Measurements from ENCODE around the gene BLNK. TPM values are rescaled to one million over a fixed set of nuclear protein-coding genes. Genes with fewer than 3 reads are reported as not detected.

Gene BLNK
- total and polyA plus RNA-seq, 2 experiments from 2014 or later: 0.11 TPM; not detected in 1

DNA sequence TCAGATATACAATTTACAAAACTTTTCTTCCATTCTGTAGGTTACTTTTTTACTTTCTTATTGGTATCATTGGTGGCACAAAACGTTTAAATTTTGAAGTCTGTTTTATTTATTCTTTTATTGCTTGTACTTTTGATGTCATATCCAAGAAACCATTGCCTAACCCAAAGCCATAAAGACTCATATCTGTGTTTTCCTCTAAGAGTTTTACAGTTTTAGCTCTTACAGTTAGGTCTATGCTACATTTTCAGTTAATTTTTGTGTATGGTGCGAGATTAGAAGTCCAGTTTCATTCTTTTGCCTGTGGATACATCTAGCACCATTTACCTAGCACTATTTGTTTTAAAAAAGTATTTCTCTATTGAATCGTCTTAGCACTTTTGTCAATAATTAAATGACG is 53.7 kb downstream of the BLNK start:
- no peaks in the 10 kb centered on the region; the same call in 1 of the 2 replicates for H3K36me3 ChIP-seq (ENCODE audit: insufficient read depth)
- no peak for ATAC-seq
- peaks cover 3% of the 10 kb centered on the region; the same call in 1 of the 2 replicates for H3F3A ChIP-seq (replicated peaks; ENCODE audit: low read depth)
- TF ChIP-seq STAT1 (IDR thresholded peaks at IDR 0.05; ENCODE audit: unreplicated experiment) (no peak), NANOG (IDR thresholded peaks at IDR 0.05; ENCODE audit: borderline replicate concordance) (no peak), EZH2 (IDR thresholded peaks at IDR 0.05; ENCODE audit: low read depth, unreplicated experiment) (no peak), POLR2AphosphoS5 (IDR thresholded peaks at IDR 0.05; ENCODE audit: low read depth) (no peak), JUNB (IDR thresholded peaks at IDR 0.05; ENCODE audit: unreplicated experiment) (no peak), ZNF331 (CRISPR knock-in tag; IDR thresholded peaks at IDR 0.05; ENCODE audit: low read depth) (no peak), ZNF114 (CRISPR knock-in tag; IDR thresholded peaks at IDR 0.05) (no peak), CREB1 (CRISPR knock-in tag; IDR thresholded peaks at IDR 0.05; ENCODE audit: low read depth) (no peak), EZH2phosphoT487 (IDR thresholded peaks at IDR 0.05; ENCODE audit: unreplicated experiment) (no peak)
- TF ChIP-seq, protein P1, sequence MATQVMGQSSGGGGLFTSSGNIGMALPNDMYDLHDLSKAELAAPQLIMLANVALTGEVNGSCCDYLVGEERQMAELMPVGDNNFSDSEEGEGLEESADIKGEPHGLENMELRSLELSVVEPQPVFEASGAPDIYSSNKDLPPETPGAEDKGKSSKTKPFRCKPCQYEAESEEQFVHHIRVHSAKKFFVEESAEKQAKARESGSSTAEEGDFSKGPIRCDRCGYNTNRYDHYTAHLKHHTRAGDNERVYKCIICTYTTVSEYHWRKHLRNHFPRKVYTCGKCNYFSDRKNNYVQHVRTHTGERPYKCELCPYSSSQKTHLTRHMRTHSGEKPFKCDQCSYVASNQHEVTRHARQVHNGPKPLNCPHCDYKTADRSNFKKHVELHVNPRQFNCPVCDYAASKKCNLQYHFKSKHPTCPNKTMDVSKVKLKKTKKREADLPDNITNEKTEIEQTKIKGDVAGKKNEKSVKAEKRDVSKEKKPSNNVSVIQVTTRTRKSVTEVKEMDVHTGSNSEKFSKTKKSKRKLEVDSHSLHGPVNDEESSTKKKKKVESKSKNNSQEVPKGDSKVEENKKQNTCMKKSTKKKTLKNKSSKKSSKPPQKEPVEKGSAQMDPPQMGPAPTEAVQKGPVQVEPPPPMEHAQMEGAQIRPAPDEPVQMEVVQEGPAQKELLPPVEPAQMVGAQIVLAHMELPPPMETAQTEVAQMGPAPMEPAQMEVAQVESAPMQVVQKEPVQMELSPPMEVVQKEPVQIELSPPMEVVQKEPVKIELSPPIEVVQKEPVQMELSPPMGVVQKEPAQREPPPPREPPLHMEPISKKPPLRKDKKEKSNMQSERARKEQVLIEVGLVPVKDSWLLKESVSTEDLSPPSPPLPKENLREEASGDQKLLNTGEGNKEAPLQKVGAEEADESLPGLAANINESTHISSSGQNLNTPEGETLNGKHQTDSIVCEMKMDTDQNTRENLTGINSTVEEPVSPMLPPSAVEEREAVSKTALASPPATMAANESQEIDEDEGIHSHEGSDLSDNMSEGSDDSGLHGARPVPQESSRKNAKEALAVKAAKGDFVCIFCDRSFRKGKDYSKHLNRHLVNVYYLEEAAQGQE (IDR thresholded peaks at IDR 0.05; ENCODE audit: unreplicated experiment): no peak
- TF ChIP-seq, protein P2, sequence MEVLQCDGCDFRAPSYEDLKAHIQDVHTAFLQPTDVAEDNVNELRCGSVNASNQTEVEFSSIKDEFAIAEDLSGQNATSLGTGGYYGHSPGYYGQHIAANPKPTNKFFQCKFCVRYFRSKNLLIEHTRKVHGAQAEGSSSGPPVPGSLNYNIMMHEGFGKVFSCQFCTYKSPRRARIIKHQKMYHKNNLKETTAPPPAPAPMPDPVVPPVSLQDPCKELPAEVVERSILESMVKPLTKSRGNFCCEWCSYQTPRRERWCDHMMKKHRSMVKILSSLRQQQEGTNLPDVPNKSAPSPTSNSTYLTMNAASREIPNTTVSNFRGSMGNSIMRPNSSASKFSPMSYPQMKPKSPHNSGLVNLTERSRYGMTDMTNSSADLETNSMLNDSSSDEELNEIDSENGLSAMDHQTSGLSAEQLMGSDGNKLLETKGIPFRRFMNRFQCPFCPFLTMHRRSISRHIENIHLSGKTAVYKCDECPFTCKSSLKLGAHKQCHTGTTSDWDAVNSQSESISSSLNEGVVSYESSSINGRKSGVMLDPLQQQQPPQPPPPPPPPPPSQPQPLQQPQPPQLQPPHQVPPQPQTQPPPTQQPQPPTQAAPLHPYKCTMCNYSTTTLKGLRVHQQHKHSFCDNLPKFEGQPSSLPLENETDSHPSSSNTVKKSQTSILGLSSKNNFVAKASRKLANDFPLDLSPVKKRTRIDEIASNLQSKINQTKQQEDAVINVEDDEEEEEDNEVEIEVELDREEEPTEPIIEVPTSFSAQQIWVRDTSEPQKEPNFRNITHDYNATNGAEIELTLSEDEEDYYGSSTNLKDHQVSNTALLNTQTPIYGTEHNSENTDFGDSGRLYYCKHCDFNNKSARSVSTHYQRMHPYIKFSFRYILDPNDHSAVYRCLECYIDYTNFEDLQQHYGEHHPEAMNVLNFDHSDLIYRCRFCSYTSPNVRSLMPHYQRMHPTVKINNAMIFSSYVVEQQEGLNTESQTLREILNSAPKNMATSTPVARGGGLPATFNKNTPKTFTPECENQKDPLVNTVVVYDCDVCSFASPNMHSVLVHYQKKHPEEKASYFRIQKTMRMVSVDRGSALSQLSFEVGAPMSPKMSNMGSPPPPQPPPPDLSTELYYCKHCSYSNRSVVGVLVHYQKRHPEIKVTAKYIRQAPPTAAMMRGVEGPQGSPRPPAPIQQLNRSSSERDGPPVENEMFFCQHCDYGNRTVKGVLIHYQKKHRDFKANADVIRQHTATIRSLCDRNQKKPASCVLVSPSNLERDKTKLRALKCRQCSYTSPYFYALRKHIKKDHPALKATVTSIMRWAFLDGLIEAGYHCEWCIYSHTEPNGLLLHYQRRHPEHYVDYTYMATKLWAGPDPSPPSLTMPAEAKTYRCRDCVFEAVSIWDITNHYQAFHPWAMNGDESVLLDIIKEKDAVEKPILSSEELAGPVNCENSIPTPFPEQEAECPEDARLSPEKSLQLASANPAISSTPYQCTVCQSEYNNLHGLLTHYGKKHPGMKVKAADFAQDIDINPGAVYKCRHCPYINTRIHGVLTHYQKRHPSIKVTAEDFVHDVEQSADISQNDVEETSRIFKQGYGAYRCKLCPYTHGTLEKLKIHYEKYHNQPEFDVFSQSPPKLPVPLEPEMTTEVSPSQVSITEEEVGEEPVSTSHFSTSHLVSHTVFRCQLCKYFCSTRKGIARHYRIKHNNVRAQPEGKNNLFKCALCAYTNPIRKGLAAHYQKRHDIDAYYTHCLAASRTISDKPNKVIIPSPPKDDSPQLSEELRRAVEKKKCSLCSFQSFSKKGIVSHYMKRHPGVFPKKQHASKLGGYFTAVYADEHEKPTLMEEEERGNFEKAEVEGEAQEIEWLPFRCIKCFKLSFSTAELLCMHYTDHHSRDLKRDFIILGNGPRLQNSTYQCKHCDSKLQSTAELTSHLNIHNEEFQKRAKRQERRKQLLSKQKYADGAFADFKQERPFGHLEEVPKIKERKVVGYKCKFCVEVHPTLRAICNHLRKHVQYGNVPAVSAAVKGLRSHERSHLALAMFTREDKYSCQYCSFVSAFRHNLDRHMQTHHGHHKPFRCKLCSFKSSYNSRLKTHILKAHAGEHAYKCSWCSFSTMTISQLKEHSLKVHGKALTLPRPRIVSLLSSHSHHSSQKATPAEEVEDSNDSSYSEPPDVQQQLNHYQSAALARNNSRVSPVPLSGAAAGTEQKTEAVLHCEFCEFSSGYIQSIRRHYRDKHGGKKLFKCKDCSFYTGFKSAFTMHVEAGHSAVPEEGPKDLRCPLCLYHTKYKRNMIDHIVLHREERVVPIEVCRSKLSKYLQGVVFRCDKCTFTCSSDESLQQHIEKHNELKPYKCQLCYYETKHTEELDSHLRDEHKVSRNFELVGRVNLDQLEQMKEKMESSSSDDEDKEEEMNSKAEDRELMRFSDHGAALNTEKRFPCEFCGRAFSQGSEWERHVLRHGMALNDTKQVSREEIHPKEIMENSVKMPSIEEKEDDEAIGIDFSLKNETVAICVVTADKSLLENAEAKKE (CRISPR knock-in tag; IDR thresholded peaks at IDR 0.05): no peak
- TF ChIP-seq, protein P3, sequence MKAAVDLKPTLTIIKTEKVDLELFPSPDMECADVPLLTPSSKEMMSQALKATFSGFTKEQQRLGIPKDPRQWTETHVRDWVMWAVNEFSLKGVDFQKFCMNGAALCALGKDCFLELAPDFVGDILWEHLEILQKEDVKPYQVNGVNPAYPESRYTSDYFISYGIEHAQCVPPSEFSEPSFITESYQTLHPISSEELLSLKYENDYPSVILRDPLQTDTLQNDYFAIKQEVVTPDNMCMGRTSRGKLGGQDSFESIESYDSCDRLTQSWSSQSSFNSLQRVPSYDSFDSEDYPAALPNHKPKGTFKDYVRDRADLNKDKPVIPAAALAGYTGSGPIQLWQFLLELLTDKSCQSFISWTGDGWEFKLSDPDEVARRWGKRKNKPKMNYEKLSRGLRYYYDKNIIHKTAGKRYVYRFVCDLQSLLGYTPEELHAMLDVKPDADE (IDR thresholded peaks at IDR 0.05): no peak
- TF ChIP-seq, protein P4, sequence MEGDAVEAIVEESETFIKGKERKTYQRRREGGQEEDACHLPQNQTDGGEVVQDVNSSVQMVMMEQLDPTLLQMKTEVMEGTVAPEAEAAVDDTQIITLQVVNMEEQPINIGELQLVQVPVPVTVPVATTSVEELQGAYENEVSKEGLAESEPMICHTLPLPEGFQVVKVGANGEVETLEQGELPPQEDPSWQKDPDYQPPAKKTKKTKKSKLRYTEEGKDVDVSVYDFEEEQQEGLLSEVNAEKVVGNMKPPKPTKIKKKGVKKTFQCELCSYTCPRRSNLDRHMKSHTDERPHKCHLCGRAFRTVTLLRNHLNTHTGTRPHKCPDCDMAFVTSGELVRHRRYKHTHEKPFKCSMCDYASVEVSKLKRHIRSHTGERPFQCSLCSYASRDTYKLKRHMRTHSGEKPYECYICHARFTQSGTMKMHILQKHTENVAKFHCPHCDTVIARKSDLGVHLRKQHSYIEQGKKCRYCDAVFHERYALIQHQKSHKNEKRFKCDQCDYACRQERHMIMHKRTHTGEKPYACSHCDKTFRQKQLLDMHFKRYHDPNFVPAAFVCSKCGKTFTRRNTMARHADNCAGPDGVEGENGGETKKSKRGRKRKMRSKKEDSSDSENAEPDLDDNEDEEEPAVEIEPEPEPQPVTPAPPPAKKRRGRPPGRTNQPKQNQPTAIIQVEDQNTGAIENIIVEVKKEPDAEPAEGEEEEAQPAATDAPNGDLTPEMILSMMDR (conservative IDR thresholded peaks at IDR 0.05; ENCODE audit: low read depth in 2 of 2): no peak
- peaks cover 18% of the 10 kb centered on the region for H3K4me1 Mint-ChIP-seq
- peaks cover 17% of the 10 kb centered on the region for H3K4me1 ChIP-seq (ENCODE audit: insufficient read depth)
- DNase-seq (ENCODE audit: low spot score): no peak
- H3K79me2 ChIP-seq (replicated peaks; ENCODE audit: insufficient read depth): no peaks in the 10 kb centered on the region
- H3K4me3 ChIP-seq: no peak overlapping the region
- H3K36me3 Mint-ChIP-seq (ENCODE audit: low read depth): no peaks in the 10 kb centered on the region
- no peaks in the 10 kb centered on the region for H4K20me1 ChIP-seq (replicated peaks; ENCODE audit: insufficient read depth)
- H3K4me3 Mint-ChIP-seq: no peak overlapping the region
- H3K27ac Mint-ChIP-seq: no peak overlapping the region
- H3K9me3 Mint-ChIP-seq: no peaks in the 10 kb centered on the region
- H2AFZ ChIP-seq: no peak overlapping the region
- peaks cover 6% of the 10 kb centered on the region for H3K27me3 Mint-ChIP-seq (ENCODE audit: insufficient read depth, low read depth, poor library complexity)
- no peak overlapping the region for H3K27ac ChIP-seq (ENCODE audit: low read depth)
- H3K27me3 ChIP-seq (ENCODE audit: insufficient read depth): no peaks in the 10 kb centered on the region
- H3K4me2 ChIP-seq: no peak overlapping the region
- H3K9me2 ChIP-seq (ENCODE audit: insufficient read depth): peaks cover 10% of the 10 kb centered on the region; the same call in 1 of the 2 replicates
